ENCODE measurements around the gene CCDC112.

DNA sequence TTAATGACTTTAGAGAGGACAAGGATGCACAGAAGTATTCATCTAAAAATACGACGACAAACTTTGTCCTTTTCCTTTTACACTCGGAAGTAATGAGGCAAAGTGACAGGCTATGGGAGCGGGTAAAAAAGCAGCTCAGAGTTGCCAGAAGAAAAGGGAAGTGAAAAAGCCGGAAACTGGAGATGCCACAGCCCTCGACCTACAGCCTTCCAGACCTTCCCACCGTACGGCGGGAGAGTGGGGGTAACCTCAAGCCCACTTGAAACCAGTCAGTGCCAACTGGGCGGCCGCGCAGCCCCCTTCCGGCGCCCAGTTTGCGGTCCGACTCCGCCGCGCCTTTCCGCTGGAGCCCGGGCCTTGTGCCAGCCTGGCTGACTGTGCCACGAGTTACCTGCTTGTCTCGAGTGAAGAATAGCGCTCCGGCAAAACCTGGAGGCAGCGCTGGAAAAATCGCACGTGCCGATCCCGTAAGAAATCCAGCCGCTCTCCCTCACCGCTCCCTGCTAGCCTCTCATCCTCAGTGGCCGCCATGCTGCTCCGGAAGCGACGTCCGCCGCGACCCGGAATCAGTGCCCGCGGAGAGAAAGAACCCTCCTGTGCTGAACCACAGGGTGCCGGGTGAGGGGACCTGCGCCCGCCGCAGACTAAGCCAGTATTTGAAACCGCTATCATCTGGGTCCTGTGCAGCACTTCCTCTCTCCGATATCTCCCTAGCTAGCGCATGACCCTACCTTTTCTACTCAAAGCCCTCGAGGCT is 34.0 kb downstream of the CCDC112 start, which contains the start of gene PGGT1B:
- TF ChIP-seq CTCF (IDR thresholded peaks at IDR 0.05) (no peak; the same call in 1 of the 2 replicates), ZFX (IDR thresholded peaks at IDR 0.05; ENCODE audit: borderline replicate concordance) (no peak)

Measured in 22Rv1 (cell line).